ENCODE data around the gene SMCP.

Gene SMCP

GRCh38 chr1:152879559-152880198 lies 1.6 kb downstream of the SMCP start:
- CTCF ChIA-PET, result no interaction called here
- no peaks in the 10 kb centered on the region for H3K4me1 Mint-ChIP-seq
- H3K27ac Mint-ChIP-seq, result no peak overlapping the region
- no peak overlapping the region for H3K4me3 Mint-ChIP-seq
- peaks cover 4% of the 10 kb centered on the region for H3K27me3 Mint-ChIP-seq
- no peaks in the 10 kb centered on the region for H3K36me3 Mint-ChIP-seq
- H3K9me3 Mint-ChIP-seq, result no peaks in the 10 kb centered on the region
- DNase-seq, result no peak

- no peaks in the 10 kb centered on the region for H3K4me1 Mint-ChIP-seq
- H3K36me3 Mint-ChIP-seq, result no peaks in the 10 kb centered on the region
- peaks cover 4% of the 10 kb centered on the region for H3K27me3 Mint-ChIP-seq
- no peak overlapping the region for H3K27ac Mint-ChIP-seq
- DNase-seq, result no peak
- CTCF ChIA-PET, result no interaction called here
- no peak overlapping the region for H3K4me3 Mint-ChIP-seq
- no peaks in the 10 kb centered on the region for H3K9me3 Mint-ChIP-seq
These were observed 2.2 kb downstream of the SMCP start for GRCh38 chr1:152880316-152880715.

GRCh38 chr1:152880907-152881306 lies 2.8 kb downstream of the SMCP start:
- H3K36me3 Mint-ChIP-seq, result no peaks in the 10 kb centered on the region
- H3K27ac Mint-ChIP-seq, result no peak overlapping the region
- no peak for DNase-seq
- no peaks in the 10 kb centered on the region for H3K9me3 Mint-ChIP-seq
- H3K4me1 Mint-ChIP-seq, result no peaks in the 10 kb centered on the region
- H3K4me3 Mint-ChIP-seq, result no peak overlapping the region
- peaks cover 4% of the 10 kb centered on the region for H3K27me3 Mint-ChIP-seq
- CTCF ChIA-PET, result no interaction called here

- Mint-ChIP-seq H3K27ac (no peak overlapping the region), H3K36me3 (no peaks in the 10 kb centered on the region), H3K4me1 (no peaks in the 10 kb centered on the region), H3K27me3 (peaks cover 4% of the 10 kb centered on the region), H3K9me3 (no peaks in the 10 kb centered on the region), H3K4me3 (no peak overlapping the region)
- no peak for DNase-seq
- CTCF ChIA-PET, result no interaction called here
These were observed 6.0 kb downstream of the SMCP start for GRCh38 chr1:152884085-152884484.

- no peak overlapping the region for H3K27ac Mint-ChIP-seq
- no peaks in the 10 kb centered on the region for H3K4me1 Mint-ChIP-seq
- peaks cover 4% of the 10 kb centered on the region for H3K27me3 Mint-ChIP-seq
- no peak overlapping the region for H3K4me3 Mint-ChIP-seq
- H3K9me3 Mint-ChIP-seq, result no peaks in the 10 kb centered on the region
- H3K36me3 Mint-ChIP-seq, result no peaks in the 10 kb centered on the region
- DNase-seq, result no peak
- CTCF ChIA-PET, result no interaction called here
These were observed 6.4 kb downstream of the SMCP start for GRCh38 chr1:152884506-152884905.

DNA sequence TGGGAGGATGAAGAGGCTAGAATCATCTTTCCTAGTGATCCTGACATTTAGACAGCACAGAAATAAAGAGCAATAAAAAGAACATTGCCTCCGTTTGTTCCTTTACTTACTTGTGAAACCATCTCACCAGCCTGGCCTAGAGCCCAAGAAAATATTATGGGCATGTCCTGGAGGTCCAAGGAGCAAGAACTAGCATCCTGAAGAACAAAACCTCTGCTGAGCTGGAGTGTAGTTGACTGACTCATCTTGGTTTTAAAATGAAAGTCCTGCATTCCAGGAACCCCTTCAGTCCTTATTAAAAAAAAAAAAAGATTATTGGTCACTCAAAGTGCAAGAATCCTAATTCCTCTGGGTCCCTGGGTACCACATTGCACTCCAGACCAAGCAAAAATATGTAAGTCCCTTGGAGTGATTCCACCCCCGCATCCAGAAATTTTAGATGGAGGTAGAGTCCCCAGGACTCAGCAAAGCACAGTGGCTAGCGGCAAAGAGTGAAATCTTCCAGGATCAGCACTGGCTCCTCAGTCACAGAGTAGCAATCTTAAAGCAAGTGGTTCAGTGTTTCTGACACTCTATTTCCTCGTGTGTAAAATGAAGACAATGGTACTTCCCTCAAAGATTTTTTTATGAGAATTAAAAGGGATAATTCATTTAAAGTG lies 7.0 kb downstream of the SMCP start:
- H3K36me3 Mint-ChIP-seq, result no peaks in the 10 kb centered on the region
- CTCF ChIA-PET, result no interaction called here
- H3K4me1 Mint-ChIP-seq, result no peaks in the 10 kb centered on the region
- no peak overlapping the region for H3K27ac Mint-ChIP-seq
- DNase-seq, result no peak
- H3K9me3 Mint-ChIP-seq, result no peaks in the 10 kb centered on the region
- no peak overlapping the region for H3K4me3 Mint-ChIP-seq
- H3K27me3 Mint-ChIP-seq, result peaks cover 4% of the 10 kb centered on the region

- no peak overlapping the region for H3K27ac Mint-ChIP-seq
- no peaks in the 10 kb centered on the region for H3K9me3 Mint-ChIP-seq
- no peak overlapping the region for H3K4me3 Mint-ChIP-seq
- peaks cover 4% of the 10 kb centered on the region for H3K27me3 Mint-ChIP-seq
- no peak for DNase-seq
- no peaks in the 10 kb centered on the region for H3K4me1 Mint-ChIP-seq
- no peaks in the 10 kb centered on the region for H3K36me3 Mint-ChIP-seq
- CTCF ChIA-PET, result interaction anchor here (0.6 kb wide), 1 partner anchor 29 kb away, joined by 3 read pairs; no protein-coding TSS in a partner anchor
These were observed 8.0 kb downstream of the SMCP start for GRCh38 chr1:152886085-152886484.

DNA sequence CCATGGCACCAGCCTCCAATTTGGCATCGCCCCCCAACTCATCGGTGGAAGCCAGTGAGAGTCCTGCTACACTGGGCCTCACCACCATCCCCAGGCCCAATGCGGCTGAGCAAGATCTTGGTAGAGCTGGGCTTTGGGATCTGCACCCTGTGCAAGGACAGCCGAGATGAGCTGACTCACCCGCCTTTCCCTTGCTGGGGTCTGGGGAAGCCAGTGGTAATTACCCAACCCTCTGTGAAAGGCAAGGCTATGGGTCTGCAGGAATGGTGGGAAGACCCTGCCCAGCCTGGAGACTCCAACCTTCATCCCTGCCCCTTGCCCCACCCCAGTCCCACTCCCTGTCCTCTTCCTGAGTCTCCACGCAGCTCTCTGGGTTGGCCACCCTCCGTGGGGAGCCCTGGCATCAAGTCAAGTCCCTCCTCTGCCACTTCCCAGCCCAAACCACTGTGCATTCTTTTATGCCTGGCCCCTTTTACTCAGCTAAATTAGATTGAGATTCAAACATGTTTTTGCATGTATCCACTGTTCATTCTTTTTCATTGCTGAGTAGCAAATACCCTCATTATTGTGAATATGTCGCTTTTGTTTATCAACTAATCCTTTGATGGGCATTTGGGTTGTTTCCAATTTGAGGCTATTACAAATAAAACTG lies 8.8 kb downstream of the SMCP start:
- Mint-ChIP-seq H3K36me3 (no peaks in the 10 kb centered on the region), H3K4me3 (no peak overlapping the region), H3K4me1 (no peaks in the 10 kb centered on the region), H3K27me3 (peaks cover 4% of the 10 kb centered on the region), H3K27ac (no peak overlapping the region), H3K9me3 (no peaks in the 10 kb centered on the region)
- CTCF ChIA-PET, result interaction anchor here (0.6 kb wide), 1 partner anchor 30 kb away, joined by 3 read pairs; no protein-coding TSS in a partner anchor
- DNase-seq, result no peak

- no peak for DNase-seq
- CTCF ChIA-PET, result no interaction called here
- Mint-ChIP-seq H3K36me3 (no peaks in the 10 kb centered on the region), H3K27ac (no peak overlapping the region), H3K4me1 (no peaks in the 10 kb centered on the region), H3K9me3 (no peaks in the 10 kb centered on the region), H3K4me3 (no peak overlapping the region), H3K27me3 (peaks cover 2% of the 10 kb centered on the region)
These were observed 10.0 kb downstream of the SMCP start for GRCh38 chr1:152888126-152888525.

- CTCF ChIA-PET, result no interaction called here
- no peaks in the 10 kb centered on the region for H3K4me1 Mint-ChIP-seq
- no peak overlapping the region for H3K4me3 Mint-ChIP-seq
- no peaks in the 10 kb centered on the region for H3K36me3 Mint-ChIP-seq
- DNase-seq, result no peak
- no peak overlapping the region for H3K27ac Mint-ChIP-seq
- no peaks in the 10 kb centered on the region for H3K9me3 Mint-ChIP-seq
- H3K27me3 Mint-ChIP-seq, result peaks cover 4% of the 10 kb centered on the region
These were observed 20.9 kb downstream of the SMCP start for GRCh38 chr1:152899027-152899426.

DNA sequence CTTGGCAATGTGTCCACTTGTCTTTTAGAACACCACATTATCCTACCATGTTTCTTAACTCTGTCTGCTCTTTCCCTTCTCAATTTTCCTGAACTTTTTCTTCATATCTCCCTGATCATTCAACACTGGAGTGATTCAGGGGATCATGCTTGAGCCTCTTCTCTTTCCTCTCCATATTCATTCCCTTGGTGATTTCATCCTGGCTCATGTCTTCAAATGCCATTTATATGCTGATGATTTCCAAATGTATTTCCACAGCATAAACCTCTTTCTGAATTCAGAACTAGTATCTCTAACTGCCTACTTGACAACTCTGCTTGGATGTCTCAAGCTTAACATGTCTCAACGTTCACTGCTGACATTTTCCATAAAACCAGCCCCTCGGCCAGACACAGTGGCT lies 21.8 kb downstream of the SMCP start:
- H3K27ac Mint-ChIP-seq, result no peak overlapping the region
- H3K27me3 Mint-ChIP-seq, result peaks cover 5% of the 10 kb centered on the region
- H3K4me3 Mint-ChIP-seq, result no peak overlapping the region
- H3K9me3 Mint-ChIP-seq, result no peaks in the 10 kb centered on the region
- no peaks in the 10 kb centered on the region for H3K36me3 Mint-ChIP-seq
- CTCF ChIA-PET, result no interaction called here
- H3K4me1 Mint-ChIP-seq, result no peaks in the 10 kb centered on the region
- DNase-seq, result no peak

DNA sequence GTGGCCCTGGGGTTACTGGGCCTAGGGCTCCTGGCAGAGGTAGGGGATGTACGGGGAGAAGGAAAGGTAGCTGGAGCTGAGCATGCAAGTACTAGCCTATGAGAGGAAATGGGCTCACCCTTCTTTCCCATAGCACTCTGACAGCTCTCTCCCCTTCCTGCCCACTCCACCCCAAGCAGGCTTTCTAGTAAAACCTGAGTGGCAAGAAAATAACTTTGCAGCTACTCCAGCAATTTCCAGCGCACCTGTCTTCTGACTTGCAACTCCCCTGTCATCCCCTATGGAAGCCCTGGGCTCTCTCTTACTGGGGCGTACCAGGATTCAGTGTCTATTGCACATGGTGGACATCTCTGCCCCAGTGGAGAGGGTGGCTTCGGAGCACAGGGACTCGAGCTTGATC lies 23.5 kb downstream of the SMCP start:
- no peaks in the 10 kb centered on the region for H3K36me3 Mint-ChIP-seq
- H3K4me1 Mint-ChIP-seq, result no peaks in the 10 kb centered on the region
- H3K9me3 Mint-ChIP-seq, result no peaks in the 10 kb centered on the region
- H3K27me3 Mint-ChIP-seq, result peaks cover 11% of the 10 kb centered on the region
- CTCF ChIA-PET, result no interaction called here
- DNase-seq, result no peak
- H3K4me3 Mint-ChIP-seq, result no peak overlapping the region
- no peak overlapping the region for H3K27ac Mint-ChIP-seq

DNA sequence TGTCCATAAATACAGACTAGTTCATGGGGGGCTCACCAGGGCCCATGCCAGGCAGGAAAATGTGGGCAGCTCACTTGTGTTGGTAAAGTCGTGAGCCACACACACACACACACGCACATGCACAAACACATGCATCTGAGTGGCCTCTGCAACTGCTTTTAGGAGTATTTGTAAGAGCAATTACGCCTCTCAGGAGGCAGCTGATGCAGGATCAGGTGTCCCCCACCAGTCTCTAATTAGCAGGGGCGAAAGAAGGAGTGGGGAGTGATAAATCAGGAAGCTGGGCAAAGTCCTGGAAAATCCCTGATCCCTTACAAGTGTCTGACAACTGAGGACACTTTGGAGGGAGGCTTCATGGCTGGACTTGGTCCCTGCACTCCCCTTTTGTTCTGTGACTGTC lies 24.5 kb downstream of the SMCP start:
- Mint-ChIP-seq H3K36me3 (no peaks in the 10 kb centered on the region), H3K4me1 (no peaks in the 10 kb centered on the region), H3K4me3 (no peak overlapping the region), H3K27me3 (peaks cover 11% of the 10 kb centered on the region), H3K27ac (no peak overlapping the region), H3K9me3 (no peaks in the 10 kb centered on the region)
- DNase-seq, result no peak
- CTCF ChIA-PET, result no interaction called here

DNA sequence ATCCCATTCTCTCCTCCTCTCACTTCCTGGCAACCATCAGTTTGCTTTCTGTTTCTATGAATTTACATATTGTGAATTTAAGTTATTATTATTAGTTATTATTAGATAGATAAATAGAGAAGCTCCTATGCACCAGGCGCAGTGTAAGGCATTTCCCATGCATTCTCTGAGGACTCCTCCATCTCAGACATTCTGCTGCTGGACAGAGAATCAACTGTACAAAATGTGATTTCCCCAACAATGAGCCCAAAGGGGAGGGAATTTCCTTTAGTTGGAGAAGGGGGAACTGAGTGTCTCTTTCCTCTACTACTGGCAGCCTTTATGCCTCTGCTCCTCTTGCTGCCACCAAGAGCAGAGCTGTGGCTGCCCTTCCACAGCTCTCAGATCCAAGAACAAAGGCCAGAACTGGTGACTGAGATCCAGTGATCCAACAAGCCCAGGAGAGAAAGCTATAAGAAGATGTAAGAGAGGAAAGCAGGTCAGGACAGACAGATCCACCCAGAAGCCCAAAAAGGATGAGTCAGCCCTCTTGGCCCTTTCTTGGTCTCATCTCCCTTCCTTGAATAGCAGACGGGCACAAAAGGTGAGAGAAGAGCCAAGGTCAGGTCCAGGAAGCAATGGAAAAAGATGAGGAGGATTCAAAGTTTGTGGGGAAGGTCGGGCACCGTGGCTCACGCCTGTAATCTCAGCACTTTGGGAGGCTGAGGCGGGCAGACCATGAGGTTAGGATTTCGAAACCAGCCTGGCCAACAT lies 26.7 kb downstream of the SMCP start:
- DNase-seq, result no peak
- Mint-ChIP-seq H3K27ac (no peak overlapping the region), H3K9me3 (no peaks in the 10 kb centered on the region), H3K4me1 (no peaks in the 10 kb centered on the region), H3K4me3 (no peak overlapping the region), H3K27me3 (peaks cover 11% of the 10 kb centered on the region), H3K36me3 (no peaks in the 10 kb centered on the region)
- CTCF ChIA-PET, result no interaction called here
